Neutrophil (primary cell): ENCODE data around the gene ZC3H7A.
"Not testable (repeated sequence)": the region's sequence is repeated elsewhere in the genome, so short reads cannot be mapped to it uniquely, and the experiment has no call there.

Experiments used
- H3K27ac ChIP-seq: fragments of 200-600 bp; sonication (generic); 2 replicates; pipeline ENCODE4 v1.5.1; 2016; ENCODE audit warnings: mild to moderate bottlenecking, moderate library complexity
- H3K27me3 ChIP-seq: fragments of 200-600 bp; sonication (generic); 2 replicates; pipeline ENCODE4 v1.6.0; 2016; ENCODE audit warnings: mild to moderate bottlenecking
- H3K36me3 ChIP-seq: fragments of 200-600 bp; sonication (generic); 2 replicates; pipeline ENCODE4 v1.5.1; 2017
- H3K4me1 ChIP-seq, 2 experiments: fragments of 200-600 bp in 1 of 2; sonication (generic) in 1 of 2; 1 replicate in 1 of 2; 2 replicates in 1 of 2; pipeline versions ENCODE4 v1.5.1 to v1.6.1; 2013 to 2016; ENCODE audit warnings: low read depth in 1 of 2, low read length in 1 of 2, mild to moderate bottlenecking in 1 of 2, moderate library complexity in 1 of 2; ENCODE audit not compliant: control insufficient read depth in 1 of 2, insufficient read depth in 1 of 2
- H3K4me3 ChIP-seq, 2 experiments: fragments of 200-600 bp in 1 of 2; sonication (generic) in 1 of 2; 1 replicate in 1 of 2; 2 replicates in 1 of 2; pipeline ENCODE4 v1.5.1; 2013 to 2016; ENCODE audit warnings: low read depth in 1 of 2, low read length in 1 of 2, mild to moderate bottlenecking in 1 of 2, moderate library complexity in 1 of 2
- H3K9me3 ChIP-seq: fragments of 200-600 bp; sonication (generic); 2 replicates; pipeline ENCODE4 v1.5.1; 2016
- CTCF ChIP-seq: fragments of 200-600 bp; sonication (generic); IDR thresholded peaks from 2 replicates; pipeline ENCODE4 v1.5.1; 2016; ENCODE audit warnings: antibody characterized with exemption

ZC3H7A gene

DNA sequence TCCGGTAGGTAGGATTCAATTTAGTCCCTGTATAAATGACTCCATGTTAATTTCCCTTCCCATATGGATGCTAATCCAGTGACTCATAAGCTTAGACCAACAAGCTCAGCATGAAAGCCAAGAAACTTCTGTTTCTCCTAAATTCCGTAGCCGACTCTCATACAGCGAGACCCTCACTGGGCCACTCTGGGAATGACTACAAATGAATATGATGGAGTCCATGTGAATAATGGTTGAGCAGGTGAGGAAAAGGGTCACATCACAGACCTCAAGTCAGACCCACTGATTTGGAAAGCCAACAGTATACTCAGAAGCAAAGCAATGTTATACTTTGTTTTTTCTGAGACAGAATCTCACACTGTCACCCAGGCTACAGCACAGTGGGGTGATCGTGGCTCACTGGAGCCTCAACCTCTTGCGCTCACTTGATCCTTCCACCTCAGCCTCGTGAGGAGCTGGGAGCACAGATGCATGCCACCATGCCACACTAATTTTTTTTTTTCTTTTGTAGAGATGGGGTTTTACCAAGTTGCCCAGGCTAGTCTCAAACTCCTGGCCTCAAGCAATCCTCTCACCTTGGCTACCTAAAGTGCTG, 39.7 kb upstream of the ZC3H7A start:
- H3K4me3 ChIP-seq: no peak overlapping the region
- H3K4me1 ChIP-seq: peaks cover 4 to 12% of the 10 kb centered on the region in 2 experiments
- no peak overlapping the region for H3K27ac ChIP-seq
- H3K9me3 ChIP-seq: no peaks in the 10 kb centered on the region
- no peak for TF ChIP-seq CTCF
- no peaks in the 10 kb centered on the region for H3K27me3 ChIP-seq
- H3K36me3 ChIP-seq: peaks cover 45% of the 10 kb centered on the region

GRCh38 chr16:11835891-11836649, 39.0 kb upstream of the ZC3H7A start:
- no peak for TF ChIP-seq CTCF
- Histone ChIP-seq H3K27ac (no peak overlapping the region), H3K9me3 (no peaks in the 10 kb centered on the region), H3K36me3 (peaks cover 38% of the 10 kb centered on the region), H3K4me1 (peaks cover 4 to 12% of the 10 kb centered on the region in 2 experiments), H3K4me3 (no peak overlapping the region), H3K27me3 (no peaks in the 10 kb centered on the region)

DNA sequence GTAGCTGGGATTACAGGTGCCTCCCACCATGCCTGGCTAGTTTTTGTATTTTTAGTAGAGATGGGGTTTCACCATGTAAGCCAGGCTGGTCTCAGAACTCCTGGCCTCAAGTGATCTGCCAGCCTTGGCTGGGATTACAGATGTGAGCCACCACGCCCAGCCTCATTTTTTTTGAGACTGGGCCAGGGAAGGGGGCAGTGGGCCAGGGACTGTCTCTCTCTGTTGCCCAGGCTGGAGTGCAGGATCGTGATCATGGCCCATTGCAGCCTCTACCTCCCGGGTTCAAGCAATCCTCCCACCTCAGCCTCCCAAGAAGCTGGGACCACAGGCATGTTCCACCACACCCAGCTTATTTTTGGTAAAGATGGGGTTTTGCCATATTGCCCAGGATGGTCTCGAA, 38.3 kb upstream of the ZC3H7A start:
- TF ChIP-seq CTCF: no peak
- Histone ChIP-seq H3K36me3 (peaks cover 30% of the 10 kb centered on the region), H3K9me3 (no peaks in the 10 kb centered on the region), H3K4me1 (peaks cover 4 to 12% of the 10 kb centered on the region in 2 experiments), H3K27me3 (no peaks in the 10 kb centered on the region), H3K27ac (no peak overlapping the region), H3K4me3 (no peak overlapping the region)

DNA sequence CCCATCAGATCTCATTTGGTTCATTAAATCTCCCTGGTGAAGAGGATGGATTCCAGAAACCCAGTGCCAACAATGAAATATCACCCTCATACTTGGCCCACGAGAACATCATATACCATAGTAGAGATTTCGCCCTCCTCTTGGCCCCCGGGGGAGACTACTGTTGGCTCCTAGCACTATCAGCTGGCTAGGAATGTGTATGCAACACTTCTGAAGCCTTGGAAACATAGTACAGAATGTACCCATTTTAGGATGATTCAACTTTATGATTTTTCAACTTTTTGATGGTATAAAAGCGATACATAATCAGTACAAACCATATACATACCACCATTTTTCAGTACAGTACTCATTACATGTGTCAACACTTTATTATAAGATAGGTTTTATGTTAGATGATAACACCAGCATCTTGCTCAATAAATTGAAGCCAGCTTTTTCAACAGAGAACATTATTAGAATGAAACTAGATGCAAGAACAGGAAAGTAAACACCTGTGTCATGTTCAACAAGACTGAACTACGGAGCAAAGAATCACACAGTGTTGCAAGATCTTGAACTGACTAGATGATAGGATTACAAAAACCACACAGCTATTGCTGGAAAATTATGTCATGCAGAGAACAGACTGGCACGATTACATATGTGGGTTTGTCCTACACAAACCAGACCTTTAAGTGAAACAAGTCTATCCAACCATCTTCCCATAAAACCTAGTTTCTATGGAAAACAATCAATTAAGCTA, 37.1 kb upstream of the ZC3H7A start:
- TF ChIP-seq CTCF: no peak
- Histone ChIP-seq H3K36me3 (peaks cover 25% of the 10 kb centered on the region), H3K27me3 (no peaks in the 10 kb centered on the region), H3K4me3 (no peak overlapping the region), H3K27ac (no peak overlapping the region), H3K4me1 (peaks cover 4 to 12% of the 10 kb centered on the region in 2 experiments), H3K9me3 (no peaks in the 10 kb centered on the region)

GRCh38 chr16:11828696-11829095, 31.6 kb upstream of the ZC3H7A start:
- Histone ChIP-seq H3K9me3 (no peaks in the 10 kb centered on the region), H3K36me3 (no peaks in the 10 kb centered on the region), H3K4me3 (no peak overlapping the region), H3K4me1 (peaks cover 9 to 14% of the 10 kb centered on the region in 2 experiments), H3K27me3 (peaks cover 5% of the 10 kb centered on the region), H3K27ac (no peak overlapping the region)
- no peak for TF ChIP-seq CTCF

DNA sequence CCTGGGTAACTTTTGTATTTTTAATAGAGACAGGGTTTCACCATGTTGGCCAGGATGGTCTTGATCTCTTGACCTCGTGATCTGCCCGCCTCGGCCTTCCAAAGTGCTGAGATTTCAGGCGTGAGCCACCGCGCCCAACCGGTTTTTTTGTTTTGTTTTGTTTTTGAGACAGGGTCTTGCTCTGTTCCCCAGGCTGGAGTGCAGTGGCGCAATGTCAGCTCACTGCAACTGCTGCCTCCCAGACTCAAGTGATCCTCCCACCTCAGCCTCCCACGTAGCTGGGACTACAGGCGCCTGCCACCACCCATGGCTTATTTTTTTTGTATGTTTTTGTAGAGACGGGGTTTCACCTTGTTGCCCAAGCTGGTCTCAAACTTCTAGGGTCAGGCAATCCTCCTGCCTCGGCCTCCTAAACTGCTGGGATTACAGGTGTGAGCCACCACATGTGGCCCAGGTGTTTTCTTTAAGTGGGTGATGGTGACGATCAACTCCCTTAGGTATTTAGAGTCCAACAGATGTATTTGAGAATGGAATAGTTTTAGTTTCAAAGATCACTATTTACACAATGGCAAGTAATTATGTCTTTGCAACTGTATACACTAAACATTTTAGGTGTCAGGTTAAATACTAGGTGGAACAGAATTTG, 28.6 kb upstream of the ZC3H7A start:
- H3K4me3 ChIP-seq, H3K27me3 ChIP-seq, H3K27ac ChIP-seq, H3K9me3 ChIP-seq, H3K36me3 ChIP-seq: not testable (repeated sequence)
- peaks cover 9 to 24% of the 10 kb centered on the region in 2 experiments for H3K4me1 ChIP-seq
